SJCRH30 (cell line): ENCODE data around the gene KCNC1. TPM values are rescaled to one million over a fixed set of nuclear protein-coding genes. Genes with fewer than 3 reads are reported as not detected.

ENCODE experiments used
- DNase-seq, 2 experiments: peaks; one replicate each; pipeline ENCODE4 v3.0.0-alpha.2; 2015 to 2020
- H3K27ac ChIP-seq: fragments of 250-450 bp; sonication (Bioruptor Pico); 2 replicates; pipeline ENCODE4 v1.5.1; 2020; ENCODE audit warnings: mild to moderate bottlenecking, moderate library complexity
- H3K27me3 ChIP-seq: fragments of 250-450 bp; sonication (Bioruptor Pico); 2 replicates; pipeline ENCODE4 v1.5.1; 2020; ENCODE audit warnings: mild to moderate bottlenecking, moderate library complexity
- H3K36me3 ChIP-seq: fragments of 250-450 bp; sonication (Bioruptor Pico); 2 replicates; pipeline ENCODE4 v1.5.1; 2020; ENCODE audit warnings: mild to moderate bottlenecking, moderate library complexity
- H3K4me1 ChIP-seq: fragments of 250-450 bp; sonication (Bioruptor Pico); 2 replicates; pipeline ENCODE4 v1.5.1; 2020; ENCODE audit warnings: mild to moderate bottlenecking, moderate library complexity
- H3K4me3 ChIP-seq: fragments of 250-450 bp; sonication (Bioruptor Pico); 2 replicates; pipeline ENCODE4 v1.5.1; 2020; ENCODE audit warnings: mild to moderate bottlenecking, moderate library complexity
- H3K9me3 ChIP-seq: fragments of 250-450 bp; sonication (Bioruptor Pico); replicated peaks from 2 replicates; pipeline ENCODE4 v1.5.1; 2020; ENCODE audit warnings: mild to moderate bottlenecking, moderate library complexity
- total RNA-seq: library from RNA; depleted of rRNA; stranded (reverse); fragments of >200 nt; shearing (Covaris generic); gene quantifications from 2 replicates; pipeline ENCODE4 v1.2.3, GENCODE V29; 2014

The KCNC1 gene
- total RNA-seq, 1 experiment from 2014 or later, result 6.7 TPM

- Histone ChIP-seq H3K27ac (no peak overlapping the region), H3K4me3 (no peak overlapping the region), H3K4me1 (peaks cover 4% of the 10 kb centered on the region; the same call in 1 of the 2 replicates), H3K9me3 (no peaks in the 10 kb centered on the region), H3K36me3 (no peaks in the 10 kb centered on the region), H3K27me3 (no peaks in the 10 kb centered on the region)
- DNase-seq, result no peak
Measured at GRCh38 chr11:17738151-17738973, 3.8 kb downstream of the KCNC1 start.

- Histone ChIP-seq H3K27ac (no peak overlapping the region), H3K27me3 (no peaks in the 10 kb centered on the region), H3K9me3 (no peaks in the 10 kb centered on the region), H3K36me3 (no peaks in the 10 kb centered on the region), H3K4me3 (no peak overlapping the region), H3K4me1 (no peaks in the 10 kb centered on the region; the same call in 1 of the 2 replicates)
- DNase-seq, result no peak
Measured at GRCh38 chr11:17739945-17740338, 5.4 kb downstream of the KCNC1 start.

- Histone ChIP-seq H3K36me3 (no peaks in the 10 kb centered on the region), H3K4me3 (no peak overlapping the region), H3K9me3 (no peaks in the 10 kb centered on the region), H3K4me1 (no peaks in the 10 kb centered on the region; the same call in 1 of the 2 replicates), H3K27me3 (no peaks in the 10 kb centered on the region), H3K27ac (no peak overlapping the region)
- DNase-seq, result no peak
Measured at GRCh38 chr11:17740649-17741235, 6.2 kb downstream of the KCNC1 start.

GRCh38 chr11:17741487-17741886, 6.9 kb downstream of the KCNC1 start:
- H3K36me3 ChIP-seq, result no peaks in the 10 kb centered on the region
- H3K27me3 ChIP-seq, result no peaks in the 10 kb centered on the region
- H3K9me3 ChIP-seq, result no peaks in the 10 kb centered on the region
- no peak for DNase-seq
- no peak overlapping the region for H3K4me3 ChIP-seq
- H3K27ac ChIP-seq, result no peak overlapping the region
- no peaks in the 10 kb centered on the region; the same call in 1 of the 2 replicates for H3K4me1 ChIP-seq

GRCh38 chr11:17742019-17742418, 7.4 kb downstream of the KCNC1 start:
- no peaks in the 10 kb centered on the region; the same call in 1 of the 2 replicates for H3K4me1 ChIP-seq
- DNase-seq, result no peak
- no peaks in the 10 kb centered on the region for H3K27me3 ChIP-seq
- no peak overlapping the region for H3K27ac ChIP-seq
- no peak overlapping the region for H3K4me3 ChIP-seq
- no peaks in the 10 kb centered on the region for H3K36me3 ChIP-seq
- H3K9me3 ChIP-seq, result no peaks in the 10 kb centered on the region

- no peaks in the 10 kb centered on the region for H3K4me1 ChIP-seq
- H3K36me3 ChIP-seq, result no peaks in the 10 kb centered on the region
- H3K4me3 ChIP-seq, result no peak overlapping the region
- H3K9me3 ChIP-seq, result no peaks in the 10 kb centered on the region
- no peak overlapping the region for H3K27ac ChIP-seq
- no peaks in the 10 kb centered on the region for H3K27me3 ChIP-seq
- DNase-seq, result no peak
Measured at GRCh38 chr11:17743026-17743807, 8.6 kb downstream of the KCNC1 start.

- Histone ChIP-seq H3K4me1 (no peaks in the 10 kb centered on the region), H3K36me3 (no peaks in the 10 kb centered on the region), H3K27ac (no peak overlapping the region), H3K4me3 (no peak overlapping the region), H3K9me3 (no peaks in the 10 kb centered on the region), H3K27me3 (no peaks in the 10 kb centered on the region)
- DNase-seq, result no peak
Measured at GRCh38 chr11:17743808-17744119, 9.2 kb downstream of the KCNC1 start.

GRCh38 chr11:17744151-17744940, 9.8 kb downstream of the KCNC1 start:
- no peaks in the 10 kb centered on the region for H3K27me3 ChIP-seq

GRCh38 chr11:17745023-17745772, 10.6 kb downstream of the KCNC1 start:
- no peak overlapping the region for H3K27ac ChIP-seq
- H3K36me3 ChIP-seq, result no peaks in the 10 kb centered on the region
- no peak overlapping the region for H3K4me3 ChIP-seq
- no peaks in the 10 kb centered on the region for H3K9me3 ChIP-seq
- no peaks in the 10 kb centered on the region for H3K27me3 ChIP-seq
- no peaks in the 10 kb centered on the region for H3K4me1 ChIP-seq
- no peak for DNase-seq

More at GRCh38 chr11:17744151-17744940, 9.8 kb downstream of the KCNC1 start:
- no peaks in the 10 kb centered on the region for H3K4me1 ChIP-seq
- H3K4me3 ChIP-seq, result no peak overlapping the region
- no peaks in the 10 kb centered on the region for H3K9me3 ChIP-seq
- H3K36me3 ChIP-seq, result no peaks in the 10 kb centered on the region
- H3K27ac ChIP-seq, result no peak overlapping the region
- no peak for DNase-seq

GRCh38 chr11:17746096-17746495, 11.5 kb downstream of the KCNC1 start:
- H3K9me3 ChIP-seq, result no peaks in the 10 kb centered on the region
- H3K27me3 ChIP-seq, result no peaks in the 10 kb centered on the region
- H3K27ac ChIP-seq, result no peak overlapping the region
- no peaks in the 10 kb centered on the region for H3K36me3 ChIP-seq
- no peak overlapping the region for H3K4me3 ChIP-seq
- DNase-seq, result no peak
- no peaks in the 10 kb centered on the region for H3K4me1 ChIP-seq

GRCh38 chr11:17747131-17747955, 12.8 kb downstream of the KCNC1 start:
- no peak for DNase-seq
- Histone ChIP-seq H3K4me3 (no peak overlapping the region), H3K9me3 (no peaks in the 10 kb centered on the region), H3K27ac (no peak overlapping the region), H3K4me1 (no peaks in the 10 kb centered on the region), H3K27me3 (no peaks in the 10 kb centered on the region), H3K36me3 (no peaks in the 10 kb centered on the region)

GRCh38 chr11:17748044-17748443, 13.5 kb downstream of the KCNC1 start:
- no peak overlapping the region for H3K4me3 ChIP-seq
- no peak for DNase-seq

More at GRCh38 chr11:17748044-17748443, 13.5 kb downstream of the KCNC1 start:
- no peaks in the 10 kb centered on the region for H3K36me3 ChIP-seq
- no peaks in the 10 kb centered on the region for H3K9me3 ChIP-seq
- H3K4me1 ChIP-seq, result no peaks in the 10 kb centered on the region
- H3K27ac ChIP-seq, result no peak overlapping the region
- no peaks in the 10 kb centered on the region for H3K27me3 ChIP-seq
